Naive B cell (primary cell): ENCODE measurements around the gene SAMHD1. TPM values are rescaled to one million over a fixed set of nuclear protein-coding genes. Genes with fewer than 3 reads are reported as not detected.
"Not testable (repeated sequence)": the region's sequence is repeated elsewhere in the genome, so short reads cannot be mapped to it uniquely, and the experiment has no call there.

Experiments used
- ATAC-seq, 2 donors: fragments of 150-1000 bp; cut with Tn5 transposase; 2 replicates each; pipeline ENCODE4 v1.10.0; 2021; ENCODE audit warnings: low read depth in 2 of 2, mild to moderate bottlenecking in 2 of 2, moderate library complexity in 2 of 2
- DNase-seq: peaks from one replicate; pipeline ENCODE4 v3.0.0; 2022
- H3K27ac Mint-ChIP-seq, 6 donors: one replicate each; pipeline ENCODE4 v1.8.0; 2020 to 2022; ENCODE audit warnings: mild to moderate bottlenecking in 6 of 6, mixed read lengths in 6 of 6, moderate library complexity in 5 of 6, inconsistent platforms in 2 of 6
- H3K27me3 Mint-ChIP-seq, 3 donors: one replicate each; pipeline ENCODE4 v1.8.0; 2021 to 2022; ENCODE audit warnings: mixed read lengths in 3 of 3, mild to moderate bottlenecking in 1 of 3
- H3K36me3 Mint-ChIP-seq, 2 donors: one replicate each; pipeline ENCODE4 v1.8.0; 2020 to 2022; ENCODE audit warnings: mixed read lengths in 2 of 2, inconsistent platforms in 1 of 2, mild to moderate bottlenecking in 1 of 2
- H3K4me1 Mint-ChIP-seq, 3 donors: one replicate each; pipeline ENCODE4 v1.8.0; 2020 to 2022; ENCODE audit warnings: mixed read lengths in 3 of 3, inconsistent platforms in 1 of 3, mild to moderate bottlenecking in 1 of 3, moderate library complexity in 1 of 3
- H3K4me3 Mint-ChIP-seq, 8 donors: one replicate each; pipeline ENCODE4 v1.8.0; 2020 to 2022; ENCODE audit warnings: mild to moderate bottlenecking in 8 of 8, mixed read lengths in 8 of 8, moderate library complexity in 8 of 8, inconsistent platforms in 2 of 8
- H3K9me3 Mint-ChIP-seq, 7 donors: one replicate each; pipeline ENCODE4 v1.8.0; 2020 to 2022; ENCODE audit warnings: mixed read lengths in 7 of 7, mild to moderate bottlenecking in 5 of 7, inconsistent platforms in 2 of 7, moderate library complexity in 1 of 7
- polyA plus RNA-seq, 6 donors: library from polyadenylated mRNA; unstranded; fragments of 300-500 nt; fragmentation: Illumina TruSeq; gene quantifications; one replicate each; pipeline ENCODE4 v1.2.3, GENCODE V29; 2021; ENCODE audit warnings: low read depth in 6 of 6

SAMHD1 gene
- polyA plus RNA-seq, 6 donors from 2014 or later: 13.8 to 25.1 (median 20.1) TPM

- H3K4me1 Mint-ChIP-seq: no peaks in the 10 kb centered on the region
- no peak overlapping the region for H3K27ac Mint-ChIP-seq
- no peaks in the 10 kb centered on the region for H3K9me3 Mint-ChIP-seq
- no peaks in the 10 kb centered on the region for H3K27me3 Mint-ChIP-seq
- H3K4me3 Mint-ChIP-seq: no peak overlapping the region
- ATAC-seq (no peak), DNase-seq (peak; percentile 44)
- peaks cover 0 to 4% of the 10 kb centered on the region in 2 donors for H3K36me3 Mint-ChIP-seq
Measured at GRCh38 chr20:36919715-36920333, 31.7 kb downstream of the SAMHD1 start.

DNA sequence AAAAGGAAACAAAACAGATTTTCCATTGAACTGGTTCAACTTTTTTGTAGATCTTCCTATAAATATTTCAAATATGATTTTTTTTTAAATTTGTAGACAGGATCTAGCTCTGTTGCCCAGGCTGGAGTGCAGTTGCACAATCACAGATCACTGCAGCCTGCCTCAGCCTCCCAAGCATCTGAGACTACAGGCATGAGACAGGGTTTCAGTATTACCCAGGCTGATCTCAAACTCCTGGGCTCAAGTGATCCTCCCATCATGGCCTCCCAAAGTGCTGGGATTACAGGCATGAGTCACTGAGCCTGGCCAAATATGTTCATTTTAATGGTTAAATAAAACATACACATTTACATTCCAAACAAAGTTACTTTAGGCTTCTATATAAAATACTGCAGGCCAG is 33.6 kb downstream of the SAMHD1 start:
- Mint-ChIP-seq H3K36me3 (peaks cover 0 to 8% of the 10 kb centered on the region in 2 donors), H3K27ac (no peak overlapping the region), H3K27me3 (no peaks in the 10 kb centered on the region), H3K4me1 (no peaks in the 10 kb centered on the region), H3K9me3 (no peaks in the 10 kb centered on the region), H3K4me3 (no peak overlapping the region)
- DNase-seq (no peak), ATAC-seq (no peak)

- ATAC-seq (no peak), DNase-seq (no peak)
- Mint-ChIP-seq H3K27ac (no peak overlapping the region), H3K4me3 (no peak overlapping the region), H3K36me3 (peaks cover 0 to 11% of the 10 kb centered on the region in 2 donors), H3K4me1 (no peaks in the 10 kb centered on the region), H3K9me3 (no peaks in the 10 kb centered on the region), H3K27me3 (no peaks in the 10 kb centered on the region)
Measured at GRCh38 chr20:36917240-36917639, 34.3 kb downstream of the SAMHD1 start.

DNA sequence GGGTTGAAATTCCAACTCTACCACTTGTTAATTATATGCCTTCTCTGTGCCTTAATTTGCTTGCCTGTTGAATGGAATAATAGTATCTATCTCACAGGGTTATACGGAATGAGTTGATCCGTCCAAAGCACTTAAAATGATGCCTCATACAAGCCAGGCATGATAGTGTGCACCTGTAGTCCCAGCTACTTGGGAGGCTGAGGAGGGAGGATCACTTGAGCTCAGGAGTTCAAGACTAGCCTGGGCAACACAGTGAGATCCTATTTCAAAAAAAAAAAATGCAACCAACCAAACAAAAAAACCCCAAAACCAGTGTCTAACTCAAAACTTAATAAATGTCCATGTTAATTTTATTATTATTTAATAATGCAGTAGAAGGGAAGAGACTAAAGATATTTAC is 35.3 kb downstream of the SAMHD1 start:
- ATAC-seq (no peak), DNase-seq (no peak)
- Mint-ChIP-seq H3K4me1 (no peaks in the 10 kb centered on the region), H3K36me3 (peaks cover 0 to 19% of the 10 kb centered on the region in 2 donors), H3K27me3 (no peaks in the 10 kb centered on the region), H3K9me3 (no peaks in the 10 kb centered on the region), H3K27ac (peak overlapping the region in 1 of 6 donors; percentile 70), H3K4me3 (no peak overlapping the region)

- Mint-ChIP-seq H3K27me3 (no peaks in the 10 kb centered on the region), H3K27ac (peak overlapping the region in 1 of 6 donors; percentile 21), H3K4me1 (peaks cover 0 to 3% (median 0%) of the 10 kb centered on the region in 3 donors), H3K9me3 (no peaks in the 10 kb centered on the region), H3K4me3 (no peak overlapping the region), H3K36me3 (peaks cover 0 to 17% of the 10 kb centered on the region in 2 donors)
- DNase-seq (no peak), ATAC-seq (peak; percentile 41 to 65)
Measured at GRCh38 chr20:36908603-36909002, 42.9 kb downstream of the SAMHD1 start.

DNA sequence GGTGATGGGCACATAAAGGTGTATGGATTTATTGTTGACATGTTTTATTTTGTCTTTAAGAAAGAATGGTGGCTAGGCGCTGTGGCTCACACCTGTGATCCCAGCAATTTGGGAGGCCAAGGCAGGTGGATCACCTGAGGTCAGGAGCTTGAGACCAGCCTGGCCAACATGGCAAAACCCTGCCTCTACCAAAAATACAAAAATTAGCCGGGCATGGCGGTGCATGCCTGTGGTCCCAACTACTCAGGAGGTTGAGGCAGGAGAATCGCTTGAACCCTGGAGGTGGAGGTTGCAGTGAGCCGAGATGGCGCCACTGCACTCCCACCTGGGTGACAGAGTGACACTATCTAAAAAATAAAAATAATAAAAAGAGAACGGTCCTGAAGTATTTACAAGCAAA is 45.4 kb downstream of the SAMHD1 start:
- H3K4me1 Mint-ChIP-seq, H3K27me3 Mint-ChIP-seq, H3K27ac Mint-ChIP-seq, ATAC-seq, H3K9me3 Mint-ChIP-seq, H3K4me3 Mint-ChIP-seq, DNase-seq: not testable (repeated sequence)
- peaks cover 6 to 17% of the 10 kb centered on the region in 2 donors for H3K36me3 Mint-ChIP-seq

DNA sequence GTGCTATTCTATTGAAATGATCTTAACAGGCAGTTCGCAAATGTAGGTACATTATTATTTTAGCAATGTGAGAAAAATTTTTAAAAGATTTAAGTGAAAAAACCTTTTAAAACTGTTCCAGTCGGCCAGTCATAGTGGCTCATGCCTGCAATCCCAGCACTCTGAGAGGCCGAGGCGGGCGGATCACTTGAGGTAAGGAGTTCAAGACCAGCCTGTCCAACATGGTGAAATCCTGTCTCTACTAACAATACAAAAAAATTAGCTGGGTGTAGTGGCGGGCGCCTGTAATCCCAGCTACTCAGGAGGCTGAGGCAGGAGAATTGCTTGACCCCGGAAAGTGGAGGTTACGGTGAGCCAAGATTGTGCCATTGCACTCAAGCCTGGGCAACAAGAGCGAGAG is 45.9 kb downstream of the SAMHD1 start:
- H3K4me1 Mint-ChIP-seq, H3K4me3 Mint-ChIP-seq, DNase-seq, H3K27ac Mint-ChIP-seq, H3K27me3 Mint-ChIP-seq, ATAC-seq, H3K9me3 Mint-ChIP-seq: not testable (repeated sequence)
- H3K36me3 Mint-ChIP-seq: peaks cover 6 to 17% of the 10 kb centered on the region in 2 donors

- Mint-ChIP-seq H3K27me3 (no peaks in the 10 kb centered on the region), H3K9me3 (no peaks in the 10 kb centered on the region), H3K4me1 (peaks cover 0 to 3% (median 0%) of the 10 kb centered on the region in 3 donors), H3K36me3 (peaks cover 6 to 17% of the 10 kb centered on the region in 2 donors), H3K27ac (no peak overlapping the region), H3K4me3 (no peak overlapping the region)
- ATAC-seq (no peak), DNase-seq (no peak)
Measured at GRCh38 chr20:36904690-36905089, 46.8 kb downstream of the SAMHD1 start.

DNA sequence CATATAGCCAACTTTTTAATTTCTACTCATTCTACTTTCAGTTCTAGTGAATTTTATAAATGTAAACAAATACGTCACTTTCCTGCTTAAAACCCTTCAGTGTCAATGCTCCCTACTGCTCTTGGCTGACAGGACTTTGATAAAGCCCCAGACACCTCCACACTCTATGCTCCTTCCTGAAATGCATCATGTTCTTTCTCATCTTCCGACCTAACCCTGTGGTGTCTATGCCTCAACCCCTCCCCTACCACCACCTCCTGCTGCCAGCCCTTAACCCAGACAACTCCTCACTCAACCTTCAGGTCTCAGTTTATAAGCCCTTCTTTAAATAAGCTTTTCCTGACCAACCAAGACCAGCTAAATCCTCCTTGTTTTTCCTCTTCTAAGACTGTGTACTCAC is 56.5 kb downstream of the SAMHD1 start:
- H3K36me3 Mint-ChIP-seq: peaks cover 0 to 8% of the 10 kb centered on the region in 2 donors
- ATAC-seq: no peak
- H3K4me1 Mint-ChIP-seq: no peaks in the 10 kb centered on the region
- no peak overlapping the region for H3K4me3 Mint-ChIP-seq
- H3K9me3 Mint-ChIP-seq: no peaks in the 10 kb centered on the region
- no peaks in the 10 kb centered on the region for H3K27me3 Mint-ChIP-seq
- DNase-seq: no peak
- H3K27ac Mint-ChIP-seq: peak overlapping the region in 3 of 6 donors; percentile 65 to 66 (median 66)

- Mint-ChIP-seq H3K9me3 (no peaks in the 10 kb centered on the region), H3K4me1 (no peaks in the 10 kb centered on the region), H3K4me3 (no peak overlapping the region), H3K27ac (peak overlapping the region in 2 of 6 donors; percentile 31 to 44), H3K36me3 (peaks cover 0 to 8% of the 10 kb centered on the region in 2 donors), H3K27me3 (no peaks in the 10 kb centered on the region)
- ATAC-seq (no peak), DNase-seq (no peak)
Measured at GRCh38 chr20:36893801-36894200, 57.7 kb downstream of the SAMHD1 start.

- no peak for DNase-seq
- H3K27me3 Mint-ChIP-seq: no peaks in the 10 kb centered on the region
- H3K9me3 Mint-ChIP-seq: no peaks in the 10 kb centered on the region
- no peak overlapping the region for H3K4me3 Mint-ChIP-seq
- H3K4me1 Mint-ChIP-seq: peaks cover 11 to 15% (median 11%) of the 10 kb centered on the region in 3 donors
- H3K36me3 Mint-ChIP-seq: no peaks in the 10 kb centered on the region
- H3K27ac Mint-ChIP-seq: no peak overlapping the region
- no peak for ATAC-seq
Measured at GRCh38 chr20:36891211-36891610, 60.3 kb downstream of the SAMHD1 start.

GRCh38 chr20:36890586-36890985 is 60.9 kb downstream of the SAMHD1 start:
- Mint-ChIP-seq H3K9me3 (no peaks in the 10 kb centered on the region), H3K27ac (peak overlapping the region in 2 of 6 donors; percentile 8 to 86), H3K4me3 (no peak overlapping the region), H3K36me3 (no peaks in the 10 kb centered on the region), H3K27me3 (no peaks in the 10 kb centered on the region), H3K4me1 (peaks cover 11 to 15% (median 11%) of the 10 kb centered on the region in 3 donors)
- DNase-seq: no peak
- no peak for ATAC-seq

DNA sequence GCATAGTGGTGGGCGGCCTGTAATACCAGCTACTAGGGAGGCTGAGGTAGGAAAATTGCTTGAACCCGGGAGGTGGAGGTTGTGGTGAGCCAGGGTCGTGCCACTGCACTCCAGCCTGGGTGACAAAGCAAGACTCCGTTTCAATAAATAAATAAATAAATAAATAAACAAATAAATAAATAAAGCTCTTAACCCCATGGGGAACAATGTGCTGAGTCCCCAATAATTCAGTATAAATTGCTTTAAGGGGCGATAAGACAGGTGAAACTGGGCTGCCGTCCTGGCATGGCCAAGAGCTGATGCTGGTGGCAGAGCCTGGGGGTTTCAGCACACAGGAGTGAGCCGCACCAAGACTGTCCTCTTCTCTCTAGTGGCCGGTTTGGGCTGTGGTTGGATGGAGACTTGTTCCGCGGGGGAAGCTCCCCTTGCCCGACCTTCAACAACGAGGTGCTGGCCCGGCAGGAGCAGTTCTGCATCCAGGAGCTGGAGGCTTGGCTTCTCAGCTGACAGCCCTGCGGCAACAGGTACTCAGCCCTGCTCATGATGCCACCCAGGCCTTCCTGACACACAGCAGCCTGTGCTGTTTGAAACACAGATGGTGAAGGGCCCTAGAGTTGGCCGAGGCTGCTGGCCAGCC is 62.5 kb downstream of the SAMHD1 start:
- ATAC-seq (no peak), DNase-seq (no peak)
- Mint-ChIP-seq H3K4me3 (no peak overlapping the region), H3K4me1 (peaks cover 11 to 15% (median 11%) of the 10 kb centered on the region in 3 donors), H3K9me3 (no peaks in the 10 kb centered on the region), H3K27me3 (no peaks in the 10 kb centered on the region), H3K27ac (no peak overlapping the region), H3K36me3 (no peaks in the 10 kb centered on the region)

GRCh38 chr20:36887752-36888090 is 63.8 kb downstream of the SAMHD1 start:
- H3K4me1 Mint-ChIP-seq: peaks cover 11 to 15% (median 11%) of the 10 kb centered on the region in 3 donors
- no peak overlapping the region for H3K4me3 Mint-ChIP-seq
- H3K36me3 Mint-ChIP-seq: no peaks in the 10 kb centered on the region
- no peak for ATAC-seq
- no peaks in the 10 kb centered on the region for H3K9me3 Mint-ChIP-seq
- no peak overlapping the region for H3K27ac Mint-ChIP-seq
- H3K27me3 Mint-ChIP-seq: no peaks in the 10 kb centered on the region
- no peak for DNase-seq
